Stimulated activated CD8-positive, alpha-beta memory T cell treated with anti-CD3 and anti-CD28 coated beads, Interleukin-4, amount 100 ng/mL, for 24 hours (primary cell): ENCODE results near the gene USP40.
"Not testable (repeated sequence)": the region's sequence is repeated elsewhere in the genome, so short reads cannot be mapped to it uniquely, and the experiment has no call there.

ENCODE experiments used
- DNase-seq: peaks from one replicate; pipeline ENCODE4 v3.0.0-alpha.2; 2020; ENCODE audit warnings: low read depth

The USP40 gene, protein sequence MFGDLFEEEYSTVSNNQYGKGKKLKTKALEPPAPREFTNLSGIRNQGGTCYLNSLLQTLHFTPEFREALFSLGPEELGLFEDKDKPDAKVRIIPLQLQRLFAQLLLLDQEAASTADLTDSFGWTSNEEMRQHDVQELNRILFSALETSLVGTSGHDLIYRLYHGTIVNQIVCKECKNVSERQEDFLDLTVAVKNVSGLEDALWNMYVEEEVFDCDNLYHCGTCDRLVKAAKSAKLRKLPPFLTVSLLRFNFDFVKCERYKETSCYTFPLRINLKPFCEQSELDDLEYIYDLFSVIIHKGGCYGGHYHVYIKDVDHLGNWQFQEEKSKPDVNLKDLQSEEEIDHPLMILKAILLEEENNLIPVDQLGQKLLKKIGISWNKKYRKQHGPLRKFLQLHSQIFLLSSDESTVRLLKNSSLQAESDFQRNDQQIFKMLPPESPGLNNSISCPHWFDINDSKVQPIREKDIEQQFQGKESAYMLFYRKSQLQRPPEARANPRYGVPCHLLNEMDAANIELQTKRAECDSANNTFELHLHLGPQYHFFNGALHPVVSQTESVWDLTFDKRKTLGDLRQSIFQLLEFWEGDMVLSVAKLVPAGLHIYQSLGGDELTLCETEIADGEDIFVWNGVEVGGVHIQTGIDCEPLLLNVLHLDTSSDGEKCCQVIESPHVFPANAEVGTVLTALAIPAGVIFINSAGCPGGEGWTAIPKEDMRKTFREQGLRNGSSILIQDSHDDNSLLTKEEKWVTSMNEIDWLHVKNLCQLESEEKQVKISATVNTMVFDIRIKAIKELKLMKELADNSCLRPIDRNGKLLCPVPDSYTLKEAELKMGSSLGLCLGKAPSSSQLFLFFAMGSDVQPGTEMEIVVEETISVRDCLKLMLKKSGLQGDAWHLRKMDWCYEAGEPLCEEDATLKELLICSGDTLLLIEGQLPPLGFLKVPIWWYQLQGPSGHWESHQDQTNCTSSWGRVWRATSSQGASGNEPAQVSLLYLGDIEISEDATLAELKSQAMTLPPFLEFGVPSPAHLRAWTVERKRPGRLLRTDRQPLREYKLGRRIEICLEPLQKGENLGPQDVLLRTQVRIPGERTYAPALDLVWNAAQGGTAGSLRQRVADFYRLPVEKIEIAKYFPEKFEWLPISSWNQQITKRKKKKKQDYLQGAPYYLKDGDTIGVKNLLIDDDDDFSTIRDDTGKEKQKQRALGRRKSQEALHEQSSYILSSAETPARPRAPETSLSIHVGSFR

GRCh38 chr2:233566141-233566956 lies at the start of gene USP40:
USP40 (minus strand) TSS chr2:233566782; CDS start chr2:233565554, 1,228 bp downstream.
- peak; percentile 42 for DNase-seq

- DNase-seq = no peak
Observed at GRCh38 chr2:233611284-233611683, 44.7 kb upstream of the USP40 start.

DNA sequence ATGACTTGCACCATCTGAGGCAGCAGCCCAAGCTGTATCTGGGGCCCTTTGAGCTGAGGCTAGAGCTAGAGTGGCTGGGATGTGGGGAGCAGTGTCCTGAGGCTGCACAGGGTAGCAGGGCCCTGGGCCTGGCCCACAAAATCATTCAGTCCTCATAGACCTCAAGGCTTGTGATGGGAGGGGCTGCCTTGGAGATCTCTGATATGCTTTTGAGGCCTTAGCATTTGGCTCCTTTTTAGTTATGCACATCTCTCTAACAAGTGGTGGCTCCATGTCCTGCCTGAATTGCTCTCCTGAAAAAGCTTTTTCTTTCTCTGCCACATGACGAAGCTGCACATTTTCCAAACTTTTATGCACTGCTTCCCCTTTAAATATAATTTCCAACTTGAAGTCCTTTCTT lies 39.1 kb upstream of the USP40 start:
- no peak for DNase-seq

DNA sequence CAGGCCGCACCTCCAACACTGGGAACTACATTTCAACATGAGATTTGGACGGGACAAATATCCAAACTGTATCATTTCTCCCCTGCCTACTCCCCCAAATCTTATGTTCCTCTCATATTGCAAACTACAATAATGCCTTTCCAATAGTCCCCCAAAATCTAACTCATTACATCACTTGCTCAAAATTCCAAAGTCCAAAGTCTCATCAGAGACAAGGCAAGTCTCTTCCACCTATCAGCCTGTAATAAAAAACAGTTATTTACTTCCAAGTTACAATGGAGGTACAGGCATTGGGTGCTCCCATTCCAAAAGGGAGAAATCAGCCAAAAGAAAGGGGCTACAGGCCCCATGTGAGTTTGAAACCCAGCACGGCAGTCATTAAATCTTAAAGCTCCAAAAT lies 38.2 kb upstream of the USP40 start:
- no peak for DNase-seq

DNA sequence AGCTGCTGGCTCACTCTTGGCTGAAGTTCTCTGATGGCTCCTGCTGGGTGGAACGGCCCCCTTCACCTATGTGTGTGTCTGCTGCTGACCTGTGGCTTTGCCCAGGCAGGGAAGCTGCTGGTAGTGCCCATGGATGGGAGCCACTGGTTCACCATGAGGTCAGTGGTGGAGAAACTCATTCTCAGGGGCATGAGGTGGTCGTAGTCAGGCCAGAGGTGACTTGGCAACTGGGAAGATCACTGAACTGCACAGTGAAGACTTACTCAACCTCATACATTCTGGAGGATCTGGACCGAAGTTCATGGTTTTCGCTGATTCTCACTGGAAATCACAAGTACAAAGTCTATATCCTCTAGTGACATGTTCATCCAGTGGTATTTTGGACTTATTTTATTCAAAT lies 36.9 kb upstream of the USP40 start:
- DNase-seq = no peak

DNA sequence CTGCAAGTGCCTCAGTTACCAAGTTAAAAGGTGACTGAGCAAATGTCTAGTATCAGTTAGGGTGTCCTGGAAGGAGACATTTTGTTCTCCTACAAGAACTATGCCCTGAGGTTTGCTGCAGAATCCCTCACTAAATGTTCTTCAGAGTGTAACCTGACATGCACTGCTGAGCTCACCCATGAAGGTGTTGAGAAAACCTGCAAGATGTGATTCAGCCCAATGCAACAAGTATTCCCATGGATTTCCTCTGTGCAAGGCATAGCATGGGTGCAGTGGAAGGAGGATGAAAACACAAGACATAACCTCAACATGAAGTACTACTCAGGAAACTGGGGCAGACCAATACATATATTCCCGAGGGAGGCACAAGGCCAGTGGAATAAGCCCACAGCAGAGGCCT lies 35.5 kb upstream of the USP40 start:
- no peak for DNase-seq

- DNase-seq = no peak
Observed at GRCh38 chr2:233600386-233600785, 33.8 kb upstream of the USP40 start.

DNA sequence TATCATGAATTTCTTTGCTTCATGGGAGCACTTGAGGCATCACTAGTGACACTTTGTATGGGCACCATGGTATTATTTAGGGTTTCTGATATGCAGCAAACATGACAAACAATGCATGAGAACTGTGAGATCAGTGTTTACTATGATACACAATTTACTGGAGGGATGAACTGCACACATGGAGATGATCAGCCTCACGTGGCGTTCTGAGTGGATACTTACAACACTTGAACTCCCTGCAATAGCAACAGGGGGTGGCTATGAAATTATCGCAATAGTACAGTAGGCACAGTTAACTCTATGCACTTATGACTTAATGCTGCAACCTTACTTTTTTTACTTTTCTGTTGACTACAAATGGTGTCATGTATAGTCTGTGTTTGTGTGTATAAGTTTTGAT lies 32.4 kb upstream of the USP40 start:
- DNase-seq = no peak

- DNase-seq = no peak
Observed at GRCh38 chr2:233597522-233597921, 30.9 kb upstream of the USP40 start.

DNA sequence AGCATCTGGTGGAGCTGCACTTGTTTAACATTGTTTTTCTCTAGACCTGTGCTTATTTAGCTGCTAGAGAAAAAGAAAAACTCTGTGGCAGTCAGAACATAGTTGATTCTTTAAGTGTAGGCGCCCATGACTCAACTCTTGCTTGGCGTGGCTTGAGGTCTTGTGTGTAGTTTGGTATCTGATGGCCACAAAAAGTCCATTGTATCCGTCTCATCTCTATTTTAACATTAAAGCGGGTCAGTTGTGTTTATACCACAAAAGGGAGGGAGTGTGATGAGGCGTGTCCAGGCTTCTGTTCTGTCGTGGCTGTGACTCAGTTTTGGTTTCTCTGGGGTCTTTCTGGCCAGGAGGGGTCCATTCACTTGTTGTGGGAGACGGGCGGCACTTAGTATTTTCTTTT lies 26.6 kb upstream of the USP40 start:
- DNase-seq = no peak

- not testable (repeated sequence) for DNase-seq
Observed at GRCh38 chr2:233592706-233593105, 26.1 kb upstream of the USP40 start.

GRCh38 chr2:233588400-233588799 lies 21.8 kb upstream of the USP40 start:
- no peak for DNase-seq

- DNase-seq = no peak
Observed at GRCh38 chr2:233584210-233584609, 17.6 kb upstream of the USP40 start.

DNA sequence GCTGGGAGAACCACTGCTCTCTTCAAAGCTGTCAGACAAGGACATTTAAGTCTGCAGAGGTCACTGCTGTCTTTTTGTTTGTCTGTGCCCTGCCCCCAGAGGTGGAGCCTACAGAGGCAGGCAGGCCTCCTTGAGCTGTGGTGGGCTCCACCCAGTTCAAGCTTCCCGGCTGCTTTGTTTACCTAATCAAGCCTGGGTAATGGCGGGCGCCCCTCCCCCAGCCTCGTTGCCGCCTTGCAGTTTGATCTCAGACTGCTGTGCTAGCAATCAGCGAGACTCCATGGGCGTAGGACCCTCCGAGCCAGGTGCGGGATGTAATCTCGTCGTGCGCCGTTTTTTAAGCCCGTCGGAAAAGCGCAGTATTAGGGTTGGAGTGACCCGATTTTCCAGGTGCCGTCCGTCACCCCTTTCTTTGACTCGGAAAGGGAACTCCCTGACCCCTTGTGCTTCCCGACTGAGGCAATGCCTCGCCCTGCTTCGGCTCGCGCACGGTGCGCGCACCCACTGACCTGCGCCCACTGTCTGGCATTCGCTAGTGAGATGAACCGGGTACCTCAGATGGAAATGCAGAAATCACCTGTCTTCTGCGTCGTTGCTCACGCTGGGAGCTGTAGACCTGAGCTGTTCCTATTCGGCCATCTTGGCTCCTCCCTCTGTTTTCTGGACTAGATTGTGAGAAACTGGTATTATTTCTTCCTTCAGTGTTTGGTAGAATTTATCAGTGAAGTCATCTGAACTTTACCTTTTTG lies 16.8 kb upstream of the USP40 start:
- DNase-seq = not testable (repeated sequence)

GRCh38 chr2:233577341-233577740 lies 10.8 kb upstream of the USP40 start:
- not testable (repeated sequence) for DNase-seq

DNA sequence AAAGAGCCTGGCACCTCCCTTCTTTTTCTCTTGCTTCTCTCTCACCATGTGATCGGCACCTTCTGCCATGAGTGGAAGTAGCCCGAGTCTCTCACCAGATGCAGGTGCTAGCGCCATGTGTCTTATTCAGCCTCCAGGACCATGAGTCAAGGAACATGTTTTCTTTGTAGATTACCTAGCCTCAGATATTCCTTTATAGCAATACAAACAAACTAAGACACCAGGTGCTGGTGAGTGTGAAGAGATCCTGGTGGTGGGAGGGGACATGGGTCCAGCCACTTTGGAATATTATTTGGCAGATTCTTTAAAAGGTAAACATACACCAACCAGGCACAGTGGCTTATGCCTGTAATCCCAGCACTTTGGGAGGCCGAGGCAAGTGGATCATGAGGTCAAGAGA lies 5.9 kb upstream of the USP40 start:
- no peak for DNase-seq

DNA sequence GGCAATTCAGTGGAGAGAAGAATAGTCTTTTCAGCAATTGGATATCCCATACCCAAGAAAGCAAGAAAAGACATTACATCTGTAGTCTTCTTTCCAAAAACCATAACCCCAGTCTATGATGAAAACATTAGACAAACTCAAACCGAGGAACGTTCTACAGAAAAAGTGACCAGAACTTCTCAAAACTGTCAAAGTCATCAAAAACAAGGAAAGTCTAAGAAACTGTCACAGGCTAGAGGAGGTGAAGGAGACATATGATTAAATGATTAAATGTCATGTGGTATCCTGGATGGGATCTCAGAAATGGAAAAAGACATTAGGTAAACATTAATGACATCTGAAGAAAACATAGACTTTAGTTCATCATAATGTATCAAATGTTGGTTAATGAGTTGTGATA lies 4.9 kb upstream of the USP40 start:
- DNase-seq = no peak

GRCh38 chr2:233571001-233571400 lies 4.4 kb upstream of the USP40 start:
- DNase-seq = no peak

GRCh38 chr2:233565685-233566140 lies 869 bp downstream of the USP40 start:
- no peak for DNase-seq

- no peak for DNase-seq
Observed at GRCh38 chr2:233563663-233564430, 2.7 kb downstream of the USP40 start.
